GM23338 (cell line): ENCODE data around the gene CEBPB. TPM values are rescaled to one million over a fixed set of nuclear protein-coding genes. Genes with fewer than 3 reads are reported as not detected.
A peak's percentile ranks its signal among the peaks of the same experiment; 100 is the strongest.

Source experiments
- ATAC-seq: fragments of 200-7000 bp; cut with Tn5 transposase; 3 replicates; pipeline ENCODE4 v1.9.1; 2020
- DNase-seq: peaks from one replicate; pipeline ENCODE4 v3.0.0-alpha.2; 2015; ENCODE audit warnings: low spot score
- H2AFZ ChIP-seq: fragments of 200-600 bp; sonication (generic); 2 replicates; pipeline ENCODE4 v1.8.0; 2016; ENCODE audit warnings: antibody characterized with exemption, mild to moderate bottlenecking, moderate library complexity
- H3F3A ChIP-seq: fragments of 200-600 bp; sonication (generic); replicated peaks from 2 replicates; pipeline ENCODE4 v1.8.0; 2017; ENCODE audit warnings: antibody characterized with exemption, mixed run types, low read depth
- H3K27ac ChIP-seq: fragments of 200-600 bp; sonication (generic); 2 replicates; pipeline ENCODE4 v1.6.1; 2016; ENCODE audit warnings: low read depth
- H3K27me3 ChIP-seq: fragments of 200-600 bp; sonication (generic); 2 replicates; pipeline ENCODE4 v1.8.0; 2016; ENCODE audit warnings: mild to moderate bottlenecking, mixed run types, moderate library complexity; ENCODE audit not compliant: insufficient read depth
- H3K36me3 ChIP-seq: fragments of 200-600 bp; sonication (generic); 2 replicates; pipeline ENCODE4 v1.8.0; 2016; ENCODE audit warnings: mild to moderate bottlenecking; ENCODE audit not compliant: insufficient read depth
- H3K4me1 ChIP-seq: fragments of 200-600 bp; sonication (generic); 2 replicates; pipeline ENCODE4 v1.8.0; 2016; ENCODE audit warnings: mild to moderate bottlenecking, moderate library complexity; ENCODE audit not compliant: insufficient read depth
- H3K4me2 ChIP-seq: fragments of 200-600 bp; sonication (generic); 2 replicates; pipeline ENCODE4 v1.7.1; 2017; ENCODE audit warnings: mixed run types
- H3K4me3 ChIP-seq: fragments of 200-600 bp; sonication (generic); 2 replicates; pipeline ENCODE4 v1.6.1; 2016; ENCODE audit warnings: mixed run types
- H3K79me2 ChIP-seq: fragments of 200-600 bp; sonication (generic); replicated peaks from 2 replicates; pipeline ENCODE4 v1.8.0; 2017; ENCODE audit warnings: mild to moderate bottlenecking; ENCODE audit not compliant: insufficient read depth
- H3K9me2 ChIP-seq: fragments of 200-600 bp; sonication (generic); 2 replicates; pipeline ENCODE4 v1.8.0; 2017; ENCODE audit not compliant: insufficient read depth
- H4K20me1 ChIP-seq: fragments of 200-600 bp; sonication (generic); replicated peaks from 2 replicates; pipeline ENCODE4 v1.8.0; 2017; ENCODE audit warnings: mild to moderate bottlenecking; ENCODE audit not compliant: insufficient read depth
- H3K27ac Mint-ChIP-seq: 2 replicates; pipeline ENCODE4 v1.8.0; 2020; ENCODE audit warnings: inconsistent platforms, mild to moderate bottlenecking, moderate library complexity, mixed read lengths
- H3K27me3 Mint-ChIP-seq: 3 replicates; pipeline ENCODE4 v1.8.0; 2022; ENCODE audit warnings: low read depth, mild to moderate bottlenecking, moderate library complexity, mixed read lengths, inconsistent platforms; ENCODE audit not compliant: insufficient read depth, poor library complexity
- H3K36me3 Mint-ChIP-seq: 3 replicates; pipeline ENCODE4 v1.8.0; 2021; ENCODE audit warnings: low read depth, mild to moderate bottlenecking, inconsistent platforms, moderate library complexity, mixed read lengths
- H3K4me1 Mint-ChIP-seq: 3 replicates; pipeline ENCODE4 v1.8.0; 2020; ENCODE audit warnings: mild to moderate bottlenecking, inconsistent platforms, mixed read lengths
- H3K4me3 Mint-ChIP-seq: 3 replicates; pipeline ENCODE4 v1.8.0; 2021; ENCODE audit warnings: moderate library complexity, mild to moderate bottlenecking, inconsistent platforms, mixed read lengths
- H3K9me3 Mint-ChIP-seq: 3 replicates; pipeline ENCODE4 v1.8.0; 2020; ENCODE audit warnings: moderate library complexity, mild to moderate bottlenecking, inconsistent platforms, mixed read lengths
- CREB1 ChIP-seq: fragments of 250-450 bp; sonication (Bioruptor Pico); IDR thresholded peaks from 2 replicates; pipeline ENCODE4 v1.5.0; 2020; ENCODE audit warnings: low read depth, mild to moderate bottlenecking, moderate library complexity
- ETS1 ChIP-seq: IDR thresholded peaks from 2 replicates; pipeline ENCODE4 v1.6.1; 2016; ENCODE audit warnings: antibody characterized with exemption
- EZH2phosphoT487 ChIP-seq: fragments of 200-600 bp; sonication (generic); IDR thresholded peaks from one replicate; pipeline ENCODE4 v1.8.1; 2018; ENCODE audit warnings: antibody characterized with exemption; ENCODE audit not compliant: unreplicated experiment
- NANOG ChIP-seq: IDR thresholded peaks from 2 replicates; pipeline ENCODE4 v1.6.1; 2016; ENCODE audit warnings: antibody characterized with exemption, borderline replicate concordance
- POLR2AphosphoS5 ChIP-seq: IDR thresholded peaks from 2 replicates; pipeline ENCODE4 v1.6.1; 2016; ENCODE audit warnings: antibody characterized with exemption, low read depth
- STAT1 ChIP-seq: IDR thresholded peaks from one replicate; pipeline ENCODE4 v1.6.1; 2016; ENCODE audit warnings: antibody characterized with exemption; ENCODE audit not compliant: unreplicated experiment
- ZNF114 ChIP-seq: fragments of 250-450 bp; sonication (Bioruptor Pico); IDR thresholded peaks from 2 replicates; pipeline ENCODE4 v1.5.0; 2020; ENCODE audit warnings: mild to moderate bottlenecking, moderate library complexity
- ZNF331 ChIP-seq: fragments of 250-450 bp; sonication (Bioruptor Pico); IDR thresholded peaks from 2 replicates; pipeline ENCODE4 v1.5.0; 2020; ENCODE audit warnings: low read depth, mild to moderate bottlenecking, moderate library complexity
- ZNF462 ChIP-seq: fragments of 250-450 bp; sonication (Bioruptor Pico); IDR thresholded peaks from 2 replicates; pipeline ENCODE4 v1.5.0; 2020; ENCODE audit warnings: mild to moderate bottlenecking, moderate library complexity
- polyA plus RNA-seq: library from polyadenylated mRNA; unstranded; fragments of >200 nt; fragmentation: Nextera tagmentation; extraction: Ambion mirVana; gene quantifications from 2 replicates; pipeline ENCODE4 v1.2.1, GENCODE V29; 2016
- total RNA-seq: library from RNA; depleted of rRNA; stranded (reverse); fragments of >200 nt; shearing (Covaris generic); gene quantifications from 2 replicates; pipeline ENCODE4 v1.2.3, GENCODE V29; 2014

CEBPB gene
- total and polyA plus RNA-seq, 2 experiments from 2014 or later, result 20.6 to 25.4 TPM

- H3K36me3 Mint-ChIP-seq, result no peaks in the 10 kb centered on the region
These were observed 18.1 kb upstream of the CEBPB start for GRCh38 chr20:50172347-50173013.

GRCh38 chr20:50174456-50174855 is 16.2 kb upstream of the CEBPB start:
- Histone ChIP-seq H3K4me3 (no peak overlapping the region), H3K36me3 (no peaks in the 10 kb centered on the region), H3K9me2 (no peaks in the 10 kb centered on the region), H3K27me3 (no peaks in the 10 kb centered on the region), H3F3A (peaks cover 19% of the 10 kb centered on the region), H4K20me1 (no peaks in the 10 kb centered on the region), H2AFZ (no peak overlapping the region), H3K27ac (no peak overlapping the region), H3K79me2 (no peaks in the 10 kb centered on the region), H3K4me2 (no peak overlapping the region), H3K4me1 (peaks cover 13% of the 10 kb centered on the region)
- DNase-seq, result no peak
- H3K27me3 Mint-ChIP-seq, result peaks cover 11% of the 10 kb centered on the region
- no peak for ATAC-seq
- H3K9me3 Mint-ChIP-seq, result peaks cover 2% of the 10 kb centered on the region; the same call in 2 of the 3 replicates
- no peaks in the 10 kb centered on the region for H3K36me3 Mint-ChIP-seq
- no peak overlapping the region for H3K4me3 Mint-ChIP-seq
- H3K4me1 Mint-ChIP-seq, result peaks cover 15% of the 10 kb centered on the region
- H3K27ac Mint-ChIP-seq, result no peak overlapping the region
- TF ChIP-seq ETS1 (no peak), CREB1 (CRISPR knock-in tag) (no peak), STAT1 (no peak), ZNF331 (CRISPR knock-in tag) (no peak), ZNF462 (CRISPR knock-in tag) (no peak), POLR2AphosphoS5 (no peak), EZH2phosphoT487 (no peak), ZNF114 (CRISPR knock-in tag) (no peak)

More at GRCh38 chr20:50172347-50173013, 18.1 kb upstream of the CEBPB start:
- peaks cover 13% of the 10 kb centered on the region for H3K4me1 ChIP-seq
- H3K79me2 ChIP-seq, result no peaks in the 10 kb centered on the region
- peak overlapping the region; percentile 99 for H2AFZ ChIP-seq
- peak overlapping the region; percentile 85 for H3K4me2 ChIP-seq
- TF ChIP-seq STAT1 (no peak), ZNF331 (CRISPR knock-in tag) (no peak), CREB1 (CRISPR knock-in tag) (peak; percentile 59), ETS1 (no peak), NANOG (no peak), POLR2AphosphoS5 (peak; percentile 82)
- peaks cover 4% of the 10 kb centered on the region; the same call in 2 of the 3 replicates for H3K9me3 Mint-ChIP-seq
- peaks cover 19% of the 10 kb centered on the region for H3F3A ChIP-seq
- H3K4me3 ChIP-seq, result peak overlapping the region; percentile 66
- no peaks in the 10 kb centered on the region for H4K20me1 ChIP-seq
- DNase-seq, result peak; percentile 97
- H3K27ac ChIP-seq, result peak overlapping the region; percentile 94
- H3K36me3 ChIP-seq, result no peaks in the 10 kb centered on the region
- peaks cover 17% of the 10 kb centered on the region for H3K4me1 Mint-ChIP-seq
- no peaks in the 10 kb centered on the region for H3K27me3 ChIP-seq
- H3K9me2 ChIP-seq, result no peaks in the 10 kb centered on the region
- peaks cover 14% of the 10 kb centered on the region for H3K27me3 Mint-ChIP-seq
- H3K27ac Mint-ChIP-seq, result peak overlapping the region; percentile 58
- H3K4me3 Mint-ChIP-seq, result peak overlapping the region; percentile 73
- ATAC-seq, result peak; percentile 96
